Stimulated activated CD8-positive, alpha-beta memory T cell treated with anti-CD3 and anti-CD28 coated beads, Interleukin-12 subunit alpha, Interleukin-12 subunit beta, amount 100 ng/mL, for 24 hours (primary cell): ENCODE measurements around the gene EDA.
"Not testable (repeated sequence)": the region's sequence is repeated elsewhere in the genome, so short reads cannot be mapped to it uniquely, and the experiment has no call there.

ENCODE experiments used
- DNase-seq: peaks from one replicate; pipeline ENCODE4 v3.0.0-alpha.2; 2020; ENCODE audit errors: extremely low read depth

Gene EDA

DNA sequence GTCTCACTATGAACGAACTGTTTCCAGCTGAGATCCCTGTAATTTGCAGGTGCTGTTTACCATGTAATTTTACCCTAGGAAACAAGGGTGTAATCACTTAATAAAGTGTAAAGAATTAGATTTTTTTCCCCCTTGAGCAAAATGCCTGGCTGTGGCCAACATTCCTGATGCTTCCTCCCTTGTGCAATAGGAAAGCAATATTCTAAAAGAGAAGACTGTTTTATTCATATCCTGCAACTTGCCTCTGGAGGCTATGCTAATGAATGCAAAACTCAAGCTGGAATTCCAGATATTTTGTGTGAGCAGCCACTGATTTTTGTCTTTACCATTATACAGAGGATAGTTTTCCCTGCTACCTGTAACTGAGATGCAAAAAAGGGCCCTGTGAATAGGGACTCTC is 335.8 kb downstream of the EDA start:
- no peak for DNase-seq

DNA sequence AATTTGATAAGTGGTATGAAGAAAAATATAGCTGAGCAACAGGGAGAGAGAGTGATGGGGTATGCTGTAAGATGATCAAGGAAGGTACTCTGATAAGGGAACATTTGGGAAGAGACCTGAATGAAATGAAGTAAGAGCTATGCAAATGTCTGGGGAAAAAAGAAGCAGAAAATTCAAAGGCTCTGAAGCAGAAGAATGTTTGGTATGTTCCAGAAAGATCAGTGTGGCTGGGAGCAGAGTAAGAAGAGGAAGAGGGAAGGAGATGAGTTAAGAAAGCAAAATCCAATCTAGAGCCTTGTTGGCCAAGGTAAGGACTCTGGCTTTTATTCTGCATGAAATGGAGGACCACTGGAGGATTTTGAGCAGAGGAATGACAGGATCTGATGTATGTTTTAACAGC is 343.8 kb downstream of the EDA start:
- no peak for DNase-seq

DNA sequence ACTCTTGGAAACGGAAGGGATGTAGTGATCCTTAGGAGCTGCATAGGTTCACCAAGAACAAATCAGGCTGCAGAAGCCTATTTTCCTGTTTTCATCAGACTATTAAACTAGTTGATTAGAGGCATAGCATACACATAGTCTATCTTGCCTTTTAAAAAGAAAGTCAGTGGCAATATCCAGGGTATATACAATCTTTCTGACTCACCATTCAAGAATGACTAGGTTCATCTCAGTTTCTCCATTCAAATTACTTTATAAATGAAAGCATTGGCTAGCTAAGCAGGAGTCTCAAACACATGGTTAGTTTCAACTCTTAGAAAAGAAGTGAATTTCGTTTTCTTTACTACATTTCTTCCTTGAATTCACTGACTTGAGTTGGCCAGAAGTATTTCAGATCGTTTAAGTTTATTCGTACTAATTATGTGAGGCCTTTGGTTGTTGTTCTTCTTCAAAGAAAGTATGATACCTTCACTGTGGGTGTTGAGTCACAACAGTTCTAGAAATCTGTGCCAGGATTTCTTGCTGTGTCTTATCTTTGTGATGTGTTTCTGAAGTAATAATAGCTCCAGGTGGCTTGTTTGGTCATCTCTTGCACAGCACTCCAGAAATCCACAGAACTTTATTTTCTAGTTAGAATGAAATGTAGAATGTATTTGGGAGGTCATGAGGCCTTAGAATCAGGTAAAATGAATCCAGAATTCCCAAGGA is 345.6 kb downstream of the EDA start:
- DNase-seq: no peak

DNA sequence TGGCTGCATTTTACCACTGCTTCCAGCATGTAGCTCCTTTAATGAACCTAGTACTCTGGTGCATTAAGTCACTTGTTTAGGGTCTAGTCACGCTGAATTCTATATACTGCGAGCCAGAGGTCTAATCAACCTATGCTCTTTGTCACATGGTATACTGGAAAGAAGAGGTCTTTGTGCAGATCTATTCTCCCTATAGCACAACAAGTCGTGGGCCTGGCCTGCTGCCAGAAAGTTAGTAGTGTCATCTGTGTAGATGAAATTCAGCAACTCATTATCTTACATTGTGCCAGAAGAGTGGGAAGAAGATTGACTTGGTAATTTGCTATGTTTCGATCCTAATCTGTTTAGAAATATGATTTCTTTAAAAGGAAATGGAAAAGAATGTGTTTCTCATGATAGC is 353.0 kb downstream of the EDA start:
- no peak for DNase-seq

DNA sequence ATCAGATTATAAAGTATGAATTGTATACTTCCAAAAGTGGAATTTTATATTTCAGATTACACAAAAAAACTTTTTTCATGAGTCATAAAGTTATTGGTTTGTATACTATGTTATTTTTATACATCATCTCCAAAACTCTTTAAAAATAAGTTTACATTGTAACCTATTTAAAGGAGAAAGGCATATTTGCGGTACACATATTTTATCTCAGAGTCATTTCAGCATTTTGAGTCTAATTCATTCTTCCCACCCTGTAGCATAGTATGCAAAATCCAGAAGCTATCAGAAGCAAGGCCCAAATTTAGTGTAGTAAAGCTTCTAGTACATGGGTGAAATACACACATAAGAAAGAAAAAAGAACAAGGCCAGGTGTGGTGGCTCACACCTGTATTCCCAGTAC is 353.5 kb downstream of the EDA start:
- DNase-seq: no peak

DNA sequence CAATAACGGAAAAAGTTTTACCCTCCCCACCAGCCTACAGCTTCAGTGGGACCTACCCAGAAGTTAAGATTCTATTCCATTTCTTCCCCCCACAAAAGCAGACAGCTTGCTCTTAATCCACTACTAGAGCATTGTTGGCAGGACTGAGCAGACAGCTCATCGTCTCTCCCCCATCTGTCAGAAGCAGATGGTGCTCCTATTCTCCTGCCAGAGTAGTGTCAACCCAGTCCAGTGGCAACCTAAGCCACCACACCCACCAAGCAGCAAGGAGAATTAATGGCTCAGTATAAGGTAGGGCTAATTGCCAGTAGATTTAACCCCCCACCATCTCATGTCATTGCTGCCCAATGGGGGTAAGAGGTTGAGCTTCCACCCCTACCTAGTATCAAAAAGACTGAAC is 371.8 kb downstream of the EDA start:
- DNase-seq: no peak

DNA sequence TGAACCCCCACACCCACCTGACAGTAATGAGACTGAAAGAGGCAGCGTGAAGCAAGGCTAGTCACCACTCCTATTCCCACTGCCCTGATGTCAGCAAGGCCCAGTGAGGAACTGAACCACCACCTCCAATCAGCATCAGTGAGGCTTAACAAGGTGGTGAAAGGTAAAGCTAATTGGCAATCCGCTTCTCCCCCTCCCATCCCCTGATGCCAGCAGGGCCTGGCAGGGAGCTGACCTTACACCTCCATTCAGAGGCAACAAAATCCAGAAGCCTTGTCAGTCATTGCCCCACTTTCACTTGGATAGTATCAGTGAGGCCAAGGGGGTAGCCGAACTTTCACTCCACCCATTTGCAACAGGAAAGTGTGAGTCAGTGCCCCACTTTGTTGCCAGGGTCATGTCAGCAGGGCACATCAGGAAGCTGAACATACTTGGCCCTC is 373.1 kb downstream of the EDA start:
- no peak for DNase-seq

DNA sequence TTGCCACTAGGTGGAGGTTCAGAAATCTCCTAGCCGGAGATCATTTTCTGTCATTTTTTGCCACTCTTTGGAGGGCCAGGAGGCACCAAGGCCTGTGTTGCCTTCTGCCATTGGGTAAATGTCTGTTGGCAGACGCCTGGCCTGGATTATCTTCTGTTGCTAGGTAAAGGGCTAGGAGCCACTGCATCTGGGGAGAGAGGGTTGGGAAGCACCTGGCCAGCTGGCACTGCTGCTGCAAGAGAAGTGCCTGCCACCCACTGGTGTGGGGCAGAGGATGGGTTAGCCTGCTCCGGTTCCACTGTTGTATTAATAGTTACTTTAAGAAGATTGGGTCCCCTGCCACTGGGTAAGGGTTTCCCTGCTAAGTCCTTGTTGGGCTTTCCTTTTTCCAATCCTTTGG is 375.8 kb downstream of the EDA start:
- DNase-seq: no peak

DNA sequence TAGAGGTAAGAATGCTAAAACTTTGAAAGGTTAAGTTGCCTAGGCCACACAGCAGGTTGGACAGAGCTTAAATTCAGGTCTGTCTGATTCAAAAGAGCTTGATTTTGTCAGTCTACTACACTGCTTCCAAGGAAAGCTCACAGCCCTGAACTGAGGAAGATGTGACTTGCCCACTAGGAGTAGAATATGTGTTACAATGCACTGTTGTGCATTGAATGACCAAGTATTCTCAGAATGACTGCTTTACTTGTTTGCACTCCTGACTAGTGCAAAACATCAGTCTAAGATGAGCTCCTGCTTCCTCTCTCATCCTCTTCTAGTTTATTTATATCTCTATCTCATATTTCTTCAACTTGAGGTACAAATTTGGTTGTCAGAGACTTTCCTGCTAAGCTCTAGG is 377.6 kb downstream of the EDA start:
- DNase-seq: no peak

DNA sequence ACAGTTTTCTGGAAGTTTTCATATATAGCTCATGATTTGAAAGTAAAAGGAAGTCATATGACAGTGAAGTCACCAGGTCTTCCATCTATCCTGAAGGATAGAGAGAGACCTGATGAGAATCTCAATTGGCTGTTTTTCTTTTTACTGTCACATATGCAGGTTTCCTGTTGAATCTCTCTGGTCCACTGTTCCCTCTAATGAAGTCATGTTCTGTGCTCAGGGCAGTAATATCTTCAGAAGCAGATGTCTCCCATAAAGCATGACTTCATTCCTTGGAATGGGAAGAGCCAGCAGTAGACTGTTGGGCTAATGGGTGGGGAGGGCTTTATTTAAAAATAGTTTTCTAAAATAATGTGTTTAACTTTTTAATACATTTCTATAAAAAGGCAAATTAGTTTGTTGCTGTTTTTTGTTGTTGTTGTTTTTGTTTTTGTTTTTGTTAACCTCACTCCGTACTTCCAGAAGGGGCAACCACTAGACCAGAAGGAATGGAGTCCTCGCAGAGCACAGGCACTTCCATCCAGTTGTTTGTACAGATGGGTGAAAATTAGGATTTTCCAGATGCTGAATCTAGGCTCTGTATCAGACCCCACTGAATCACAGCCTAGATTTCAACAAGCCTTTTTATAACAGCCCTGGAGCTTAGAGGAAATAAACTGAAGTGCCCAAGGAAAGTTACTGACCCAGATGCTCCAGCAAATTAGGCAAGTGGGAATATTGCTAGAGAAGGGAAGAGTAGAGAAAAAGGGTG is 379.6 kb downstream of the EDA start:
- DNase-seq: no peak

DNA sequence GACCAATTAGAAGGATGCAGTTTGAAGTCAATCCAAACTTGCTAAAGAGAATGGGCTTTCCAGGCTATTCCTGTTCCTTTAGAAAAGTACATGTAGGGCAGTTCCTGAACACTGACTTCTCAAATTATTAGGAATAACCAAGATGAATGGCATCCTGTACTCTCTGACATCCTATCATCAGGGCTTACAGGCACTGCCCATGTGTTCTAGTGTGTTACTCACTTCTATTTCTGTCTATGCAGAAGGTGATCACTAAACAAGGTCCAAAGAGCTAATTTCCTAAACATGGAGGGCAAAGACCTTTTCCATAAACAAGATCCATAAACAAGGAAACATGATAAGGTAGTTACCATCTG is 380.2 kb downstream of the EDA start:
- DNase-seq: no peak

DNA sequence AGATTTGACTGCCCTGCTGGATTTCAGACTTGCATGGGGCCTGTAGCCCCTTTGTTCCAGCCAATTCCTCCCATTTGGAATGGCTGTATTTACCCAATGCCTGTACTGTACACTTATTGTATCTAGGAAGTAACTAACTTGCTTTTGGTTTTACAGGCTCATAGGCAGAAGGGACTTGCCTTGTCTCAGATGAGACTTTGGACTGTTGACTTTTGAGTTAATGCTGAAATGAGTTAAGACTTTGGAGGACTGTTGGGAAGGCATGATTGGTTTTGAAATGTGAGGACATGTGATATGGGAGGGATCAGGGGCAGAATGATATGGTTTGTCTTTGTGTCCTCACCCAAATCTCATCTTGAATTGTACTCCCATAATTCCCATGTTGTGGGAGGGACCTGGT is 382.4 kb downstream of the EDA start:
- not testable (repeated sequence) for DNase-seq

DNA sequence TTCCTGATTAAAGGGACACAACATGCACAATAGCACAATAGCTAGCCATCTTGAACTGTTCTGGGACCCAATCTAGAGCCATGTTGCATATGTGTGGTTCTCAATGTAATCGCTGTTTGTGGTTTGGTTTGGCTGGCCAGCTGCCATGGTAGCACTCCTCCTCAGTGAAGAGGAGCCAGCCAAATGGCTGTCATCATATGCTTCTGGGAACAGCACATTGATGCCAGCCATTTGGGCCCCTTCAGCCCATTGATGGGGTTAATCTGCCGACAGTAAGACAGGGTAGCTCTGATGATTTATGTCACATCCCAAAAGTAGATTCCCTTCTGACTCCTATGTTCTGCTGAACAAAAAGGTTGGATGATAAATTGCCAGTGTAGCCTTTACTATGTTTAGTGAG is 385.4 kb downstream of the EDA start:
- no peak for DNase-seq

DNA sequence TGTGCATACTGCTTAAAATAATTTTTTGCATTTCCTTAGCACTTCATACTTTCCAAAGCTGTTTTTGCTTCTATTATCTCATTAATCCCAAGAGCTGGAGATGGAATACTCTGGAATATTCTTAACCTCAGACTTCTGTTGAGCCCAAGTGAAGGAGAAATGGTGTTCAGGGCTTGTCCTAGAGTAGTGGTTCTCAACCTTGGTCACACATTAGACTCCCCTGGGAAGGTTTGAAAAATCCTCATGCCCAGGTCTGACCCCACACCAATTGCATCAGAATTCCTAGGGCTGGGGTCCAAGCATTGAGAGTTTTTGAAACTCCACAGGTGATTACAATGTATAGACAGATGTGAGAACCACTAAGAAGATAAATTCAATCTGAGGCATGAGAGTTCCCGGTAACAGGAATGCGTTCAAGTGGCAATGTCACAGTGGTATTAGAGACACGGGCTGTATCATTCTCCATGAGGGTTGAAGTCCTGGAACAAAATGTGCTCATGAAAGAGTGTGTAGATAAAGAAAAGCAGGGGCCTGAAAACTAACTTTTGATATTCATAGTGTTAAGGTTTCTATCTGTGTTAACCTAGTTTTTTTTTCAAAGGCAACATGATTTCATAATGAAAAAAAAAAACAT is 385.9 kb downstream of the EDA start:
- no peak for DNase-seq

DNA sequence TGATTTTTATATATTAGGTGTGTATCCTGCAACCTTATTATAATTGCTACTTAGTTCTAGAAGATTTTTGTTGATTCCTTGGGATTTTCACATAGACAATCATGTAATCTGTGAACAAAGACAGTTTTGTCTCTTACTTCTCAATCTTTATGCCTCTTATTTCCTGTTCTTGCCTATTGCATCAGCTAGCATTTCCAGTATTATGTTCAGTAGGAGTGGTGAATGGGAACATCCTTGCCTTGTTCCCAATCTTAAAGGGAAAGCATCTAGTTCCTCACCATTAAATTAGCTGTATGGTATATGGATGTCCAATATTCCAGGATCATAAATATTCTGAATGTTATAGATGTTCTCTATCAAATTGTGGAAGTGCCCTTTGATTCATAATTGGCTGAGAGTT is 392.0 kb downstream of the EDA start:
- no peak for DNase-seq

DNA sequence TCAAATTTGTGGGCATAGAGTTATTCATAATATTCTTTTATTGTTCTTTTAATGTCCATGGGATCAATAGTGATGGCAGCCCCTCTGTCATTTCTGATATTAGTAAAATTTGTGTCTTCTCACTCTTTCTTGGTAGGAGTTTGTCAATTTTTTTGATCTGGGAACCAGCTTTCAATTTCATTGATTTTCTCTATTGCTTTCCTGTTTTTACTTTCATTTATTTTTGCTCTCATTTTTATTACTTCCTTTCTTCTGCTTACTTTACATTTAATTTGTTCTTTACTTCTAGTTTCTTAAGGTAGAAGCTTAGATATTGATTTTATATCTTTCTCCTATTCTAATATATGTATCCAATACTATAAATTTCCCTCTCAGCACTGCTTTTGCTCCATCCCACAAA is 393.1 kb downstream of the EDA start:
- DNase-seq: no peak

DNA sequence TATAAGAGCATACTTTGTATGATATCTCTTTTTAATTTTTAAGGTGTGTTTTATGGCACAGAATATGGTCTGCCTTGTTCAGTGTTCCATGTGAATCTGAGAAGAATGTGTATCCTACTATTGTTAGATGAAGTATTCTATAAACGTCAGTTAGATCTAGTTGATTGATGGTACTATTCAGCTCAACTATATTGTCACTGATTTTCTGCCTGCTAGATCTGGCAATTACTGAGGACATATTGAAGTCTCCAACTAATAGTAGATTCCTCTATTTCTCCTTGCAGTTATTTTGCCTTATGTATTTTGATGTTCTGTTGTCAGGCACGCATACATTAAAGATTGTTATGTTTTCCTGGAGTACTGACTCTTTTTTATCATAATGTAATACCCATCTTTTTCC is 394.1 kb downstream of the EDA start:
- no peak for DNase-seq

DNA sequence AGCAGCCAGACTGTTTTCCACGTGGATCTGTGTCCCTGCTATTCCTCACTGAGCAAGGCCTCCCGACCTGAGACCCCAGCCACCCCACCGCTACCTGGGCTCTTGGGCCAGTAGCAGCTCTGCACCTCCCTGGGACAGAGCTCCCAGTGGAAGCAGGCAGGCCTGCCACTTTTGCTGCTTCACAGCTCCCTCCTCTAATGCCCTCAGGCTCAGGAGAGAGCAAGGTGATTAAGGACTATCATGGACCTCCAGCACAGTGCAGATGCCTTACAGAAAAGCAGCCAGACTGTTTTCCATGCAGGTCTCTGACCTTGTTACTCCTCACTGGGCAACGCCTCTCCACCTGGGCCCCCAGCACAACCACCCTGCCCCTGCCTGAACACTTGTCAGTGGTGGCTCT is 396.8 kb downstream of the EDA start:
- no peak for DNase-seq

DNA sequence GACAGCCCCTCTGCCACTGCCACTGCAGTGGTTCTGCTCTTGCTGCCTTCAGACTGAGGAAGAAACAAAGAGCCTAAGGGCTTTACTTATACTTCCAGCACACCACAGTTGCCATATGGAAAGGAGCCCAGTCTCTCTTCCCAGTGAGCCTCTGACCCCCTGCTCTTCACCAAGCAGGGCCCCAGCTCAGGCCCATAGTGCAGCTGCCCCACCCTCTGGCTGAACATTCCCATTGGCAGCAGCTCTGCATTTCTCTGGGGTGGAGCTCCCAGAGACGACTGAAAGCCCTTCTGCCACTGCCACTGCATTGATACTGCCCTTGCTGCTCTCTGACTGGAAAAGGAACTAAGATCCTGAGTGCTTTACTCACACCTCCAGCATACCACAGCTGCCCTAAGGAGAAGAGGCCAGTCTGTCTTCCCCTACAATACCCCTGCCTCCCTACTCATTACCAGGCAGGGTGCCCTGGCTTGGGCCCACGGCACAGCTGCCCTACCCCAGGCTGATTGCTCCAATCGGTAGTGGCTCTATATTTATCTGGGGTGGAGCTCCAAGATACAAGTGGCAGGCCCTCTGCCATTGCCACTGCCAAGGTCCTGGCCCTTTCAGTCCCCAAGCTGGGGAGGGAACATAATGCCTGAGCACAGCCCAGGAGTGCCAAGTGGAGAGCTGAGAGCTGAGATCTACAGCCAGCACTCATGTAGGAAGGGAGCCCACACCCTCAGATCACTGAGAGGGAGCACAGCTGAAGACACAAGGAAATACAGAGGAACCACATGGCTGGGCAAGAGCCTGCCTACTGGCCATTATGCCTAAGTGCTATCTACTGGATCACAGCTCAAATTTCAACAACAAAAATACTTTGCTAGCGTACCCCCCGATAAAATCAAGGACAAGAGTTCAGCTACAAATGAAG is 397.8 kb downstream of the EDA start:
- no peak for DNase-seq

DNA sequence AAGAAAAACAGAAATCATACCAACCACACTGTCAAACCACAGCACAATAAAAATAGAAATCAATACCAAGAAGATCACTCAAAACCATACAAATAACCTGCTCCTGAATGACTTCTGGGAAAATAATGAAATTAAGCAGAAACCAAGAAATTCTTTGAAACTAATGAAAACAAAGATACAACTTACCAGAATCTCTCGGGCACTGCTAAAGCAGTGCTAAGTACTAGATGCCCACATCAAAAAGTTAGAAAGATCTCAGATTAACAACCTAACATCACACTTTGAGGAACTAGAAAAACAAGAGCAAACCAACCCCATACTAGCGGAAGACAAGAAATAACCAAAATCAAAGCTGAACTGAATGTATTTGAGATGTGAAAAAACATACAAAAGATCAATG is 400.6 kb downstream of the EDA start:
- DNase-seq: no peak

DNA sequence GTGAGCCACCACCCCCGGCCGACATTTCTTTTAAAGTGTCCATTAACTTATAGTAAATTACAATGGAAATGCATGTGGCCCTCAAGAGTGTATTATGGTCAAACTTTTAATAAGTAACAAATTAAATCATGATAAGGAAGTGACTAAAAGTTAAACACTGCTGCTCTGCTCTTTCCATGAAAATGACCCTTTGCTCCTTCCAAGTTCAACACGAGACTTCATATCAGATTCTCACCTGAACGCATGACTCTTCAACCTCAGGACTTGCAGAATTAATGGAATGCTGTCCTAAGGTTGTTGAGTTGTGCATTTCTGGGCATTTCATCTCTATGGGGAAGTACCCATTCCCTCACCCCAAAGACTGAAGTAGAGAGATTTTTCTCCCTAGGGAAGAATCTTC is 406.7 kb downstream of the EDA start:
- DNase-seq: no peak

DNA sequence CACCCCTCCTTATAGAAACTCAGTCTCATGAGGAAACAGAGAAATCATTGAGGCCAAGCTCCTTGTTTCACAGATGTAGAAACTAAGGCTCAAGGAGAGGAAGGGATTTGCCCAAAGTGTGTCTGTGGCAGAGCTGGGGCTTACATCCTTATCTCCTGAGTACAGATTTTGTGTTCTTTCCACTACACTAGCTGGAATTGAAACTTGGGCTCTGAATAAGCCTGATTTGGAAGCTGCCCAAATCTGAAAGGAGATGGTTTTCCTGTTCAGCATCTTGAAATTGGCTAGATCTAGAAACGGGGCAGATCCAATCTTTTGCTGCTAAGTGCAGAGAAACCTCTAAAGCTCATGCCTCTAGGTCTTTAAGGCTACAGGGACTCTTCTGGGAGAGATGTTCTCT is 409.6 kb downstream of the EDA start:
- DNase-seq: no peak
